K562 (cell line): ENCODE results near the gene SCG3. TPM values are rescaled to one million over a fixed set of nuclear protein-coding genes. Genes with fewer than 3 reads are reported as not detected.

Source experiments
- BDP1 ChIP-seq: IDR thresholded peaks from 3 replicates; pipeline ENCODE4 v1.6.1; 2011; ENCODE audit not compliant: insufficient read length, insufficient read depth
- BRF1 ChIP-seq: IDR thresholded peaks from 3 replicates; pipeline ENCODE4 v1.6.1; 2011; ENCODE audit warnings: borderline replicate concordance, mild to moderate bottlenecking; ENCODE audit not compliant: insufficient read length; ENCODE audit errors: extremely low read depth
- CBFA2T3 ChIP-seq: fragments of 450-650 bp; IDR thresholded peaks from 2 replicates; pipeline ENCODE4 v1.6.1; 2017
- DMBX1 ChIP-seq: fragments of 250-450 bp; sonication (Bioruptor Pico); IDR thresholded peaks from 2 replicates; pipeline ENCODE4 v1.8.0; 2022; ENCODE audit warnings: inconsistent platforms, mild to moderate bottlenecking, moderate library complexity, borderline replicate concordance
- DPF2 ChIP-seq: fragments of 450-650 bp; IDR thresholded peaks from 2 replicates; pipeline ENCODE4 v1.6.1; 2016
- KAT8 ChIP-seq: fragments of 450-650 bp; IDR thresholded peaks from 2 replicates; pipeline ENCODE4 v1.6.1; 2016; ENCODE audit warnings: low read depth, mild to moderate bottlenecking
- KDM1A ChIP-seq, 2 experiments: fragments of 450-650 bp; IDR thresholded peaks; 2 replicates each; pipeline ENCODE4 v1.6.1; 2016; ENCODE audit warnings: mild to moderate bottlenecking in 2 of 2
- L3MBTL2 ChIP-seq: fragments of 450-650 bp; IDR thresholded peaks from 2 replicates; pipeline ENCODE4 v1.6.1; 2016; ENCODE audit warnings: mild to moderate bottlenecking, moderate library complexity
- MEIS2 ChIP-seq: fragments of 450-650 bp; IDR thresholded peaks from 2 replicates; pipeline ENCODE4 v1.6.1; 2014; ENCODE audit warnings: mild to moderate bottlenecking; ENCODE audit not compliant: partially characterized antibody
- POLR2AphosphoS5 ChIP-seq: IDR thresholded peaks from 2 replicates; pipeline ENCODE4 v1.6.1; 2011; ENCODE audit warnings: mild to moderate bottlenecking, low read depth, low read length, moderate library complexity; ENCODE audit not compliant: control insufficient read depth, insufficient read depth
- POLR3G ChIP-seq: IDR thresholded peaks from 2 replicates; pipeline ENCODE4 v1.6.1; 2011; ENCODE audit not compliant: insufficient read length, insufficient replicate concordance; ENCODE audit errors: extremely low read depth
- PRPF4 ChIP-seq: fragments of 200-400 bp; formaldehyde crosslinking; IDR thresholded peaks from one replicate; pipeline ENCODE4 v1.6.1; 2017; ENCODE audit warnings: low read length, low read depth, mild to moderate bottlenecking; ENCODE audit not compliant: insufficient read depth, poor library complexity, severe bottlenecking
- SIN3A ChIP-seq, 2 experiments: fragments of 150-350 bp in 1 of 2; IDR thresholded peaks; 2 replicates each; pipeline ENCODE4 v1.6.1; 2011 to 2016; ENCODE audit warnings: borderline replicate concordance in 2 of 2, low read depth in 2 of 2, low read length in 2 of 2, mild to moderate bottlenecking in 2 of 2, moderate library complexity in 2 of 2; ENCODE audit not compliant: control insufficient read depth in 1 of 2
- SREBF2 ChIP-seq: sonication (generic); formaldehyde crosslinking; IDR thresholded peaks from 2 replicates; pipeline ENCODE4 v1.4.0; 2020; ENCODE audit warnings: mild to moderate bottlenecking, missing genetic modification reagents
- STAT5B ChIP-seq: fragments of 250-450 bp; sonication (Bioruptor Pico); IDR thresholded peaks from 2 replicates; pipeline ENCODE4 v1.8.0; 2021; ENCODE audit warnings: mild to moderate bottlenecking, inconsistent platforms
- TARDBP ChIP-seq: fragments of 450-650 bp; IDR thresholded peaks from 2 replicates; pipeline ENCODE4 v1.6.1; 2016
- ZNF316 ChIP-seq: fragments of 450-650 bp; IDR thresholded peaks from 2 replicates; pipeline ENCODE4 v1.6.1; 2016
- polyA plus RNA-seq, 8 experiments: library from polyadenylated mRNA; depleted of rRNA in 4 of 8; stranded (reverse) in 5 of 8; unstranded in 3 of 8; fragments of >200 nt; fragmentation: Nextera tagmentation in 2 of 8; fragmentation: Illumina TruSeq in 1 of 8; extraction: Ambion mirVana in 2 of 8; extraction: Trizol in 1 of 8; gene quantifications; 2 replicates each; pipeline versions ENCODE4 v1.2.1 to v1.2.3, GENCODE V29; 2011 to 2014; ENCODE audit warnings: inconsistent platforms in 1 of 8, missing spikeins in 1 of 8
- total RNA-seq, 7 experiments: library from RNA; depleted of rRNA in 6 of 7; stranded (reverse); fragments of >200 nt in 6 of 7; fragmentation: Illumina TruSeq in 2 of 7; extraction: Trizol in 2 of 7; gene quantifications; 2 replicates each; pipeline versions ENCODE4 v1.2.1 to v1.2.3, GENCODE V29; 2011 to 2021; ENCODE audit warnings: low replicate concordance in 1 of 7
- TF ChIP-seq, protein P1 (sequence below): fragments of 450-650 bp; IDR thresholded peaks from 2 replicates; pipeline ENCODE4 v1.6.1; 2016; ENCODE audit warnings: borderline replicate concordance
- TF ChIP-seq, protein P2 (sequence below): fragments of 200-800 bp; sonication (Bioruptor generic); IDR thresholded peaks from 2 replicates; pipeline ENCODE4 v1.6.1; 2016; ENCODE audit warnings: missing genetic modification characterization, missing compliant biosample characterization
- TF ChIP-seq, protein P3 (sequence below): fragments of 450-650 bp; IDR thresholded peaks from 2 replicates; pipeline ENCODE4 v1.7.1; 2018; ENCODE audit warnings: mild to moderate bottlenecking, low read depth; ENCODE audit not compliant: partially characterized antibody

SCG3 gene
- total and polyA plus RNA-seq, 9 of the 15 experiments (the other 6 are each of a cell fraction or from before 2014, with no cell fraction given), result 13.0 to 43.8 (median 21.0) TPM

DNA sequence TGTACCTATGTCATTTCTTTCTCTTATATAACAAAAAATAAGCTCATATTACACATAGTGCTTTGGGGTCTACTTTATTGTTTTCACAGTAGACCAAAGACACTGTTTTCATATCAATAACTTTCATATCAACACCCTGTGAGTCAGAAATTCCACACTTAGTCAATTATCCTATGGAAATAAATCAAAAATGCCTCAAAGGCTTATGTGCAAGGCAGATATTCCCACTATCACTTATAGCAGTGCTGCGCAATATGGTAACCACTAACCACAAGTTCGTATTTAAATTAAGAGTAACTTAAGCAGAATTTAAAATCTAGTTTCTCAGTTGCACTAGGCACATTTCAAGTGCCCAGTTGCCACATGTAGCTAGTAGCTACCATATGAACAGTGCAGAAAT is 15.9 kb downstream of the SCG3 start (continued):
- TF ChIP-seq MEIS2 (peak; percentile 95), ZNF316 (no peak), KAT8 (no peak), TARDBP (no peak), PRPF4 (no peak), POLR2AphosphoS5 (peak; percentile 39; the same call in 1 of the 2 replicates), BRF1 (no peak), BDP1 (no peak), STAT5B (CRISPR knock-in tag) (no peak), POLR3G (no peak), L3MBTL2 (no peak), DPF2 (peak; percentile 68), CBFA2T3 (peak; percentile 79), DMBX1 (CRISPR knock-in tag) (no peak), KDM1A (IDR thresholded peaks at IDR 0.05) (peak; percentile 69 to 83), SIN3A (IDR thresholded peaks at IDR 0.05; ENCODE audit: borderline replicate concordance in 2 of 2, control insufficient read depth in 1 of 2, low read depth in 2 of 2, low read length in 2 of 2) (no peak), SREBF2 (CRISPR knock-in tag) (no peak)
- TF ChIP-seq, protein P1, sequence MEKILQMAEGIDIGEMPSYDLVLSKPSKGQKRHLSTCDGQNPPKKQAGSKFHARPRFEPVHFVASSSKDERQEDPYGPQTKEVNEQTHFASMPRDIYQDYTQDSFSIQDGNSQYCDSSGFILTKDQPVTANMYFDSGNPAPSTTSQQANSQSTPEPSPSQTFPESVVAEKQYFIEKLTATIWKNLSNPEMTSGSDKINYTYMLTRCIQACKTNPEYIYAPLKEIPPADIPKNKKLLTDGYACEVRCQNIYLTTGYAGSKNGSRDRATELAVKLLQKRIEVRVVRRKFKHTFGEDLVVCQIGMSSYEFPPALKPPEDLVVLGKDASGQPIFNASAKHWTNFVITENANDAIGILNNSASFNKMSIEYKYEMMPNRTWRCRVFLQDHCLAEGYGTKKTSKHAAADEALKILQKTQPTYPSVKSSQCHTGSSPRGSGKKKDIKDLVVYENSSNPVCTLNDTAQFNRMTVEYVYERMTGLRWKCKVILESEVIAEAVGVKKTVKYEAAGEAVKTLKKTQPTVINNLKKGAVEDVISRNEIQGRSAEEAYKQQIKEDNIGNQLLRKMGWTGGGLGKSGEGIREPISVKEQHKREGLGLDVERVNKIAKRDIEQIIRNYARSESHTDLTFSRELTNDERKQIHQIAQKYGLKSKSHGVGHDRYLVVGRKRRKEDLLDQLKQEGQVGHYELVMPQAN, result no peak
- TF ChIP-seq, protein P2, sequence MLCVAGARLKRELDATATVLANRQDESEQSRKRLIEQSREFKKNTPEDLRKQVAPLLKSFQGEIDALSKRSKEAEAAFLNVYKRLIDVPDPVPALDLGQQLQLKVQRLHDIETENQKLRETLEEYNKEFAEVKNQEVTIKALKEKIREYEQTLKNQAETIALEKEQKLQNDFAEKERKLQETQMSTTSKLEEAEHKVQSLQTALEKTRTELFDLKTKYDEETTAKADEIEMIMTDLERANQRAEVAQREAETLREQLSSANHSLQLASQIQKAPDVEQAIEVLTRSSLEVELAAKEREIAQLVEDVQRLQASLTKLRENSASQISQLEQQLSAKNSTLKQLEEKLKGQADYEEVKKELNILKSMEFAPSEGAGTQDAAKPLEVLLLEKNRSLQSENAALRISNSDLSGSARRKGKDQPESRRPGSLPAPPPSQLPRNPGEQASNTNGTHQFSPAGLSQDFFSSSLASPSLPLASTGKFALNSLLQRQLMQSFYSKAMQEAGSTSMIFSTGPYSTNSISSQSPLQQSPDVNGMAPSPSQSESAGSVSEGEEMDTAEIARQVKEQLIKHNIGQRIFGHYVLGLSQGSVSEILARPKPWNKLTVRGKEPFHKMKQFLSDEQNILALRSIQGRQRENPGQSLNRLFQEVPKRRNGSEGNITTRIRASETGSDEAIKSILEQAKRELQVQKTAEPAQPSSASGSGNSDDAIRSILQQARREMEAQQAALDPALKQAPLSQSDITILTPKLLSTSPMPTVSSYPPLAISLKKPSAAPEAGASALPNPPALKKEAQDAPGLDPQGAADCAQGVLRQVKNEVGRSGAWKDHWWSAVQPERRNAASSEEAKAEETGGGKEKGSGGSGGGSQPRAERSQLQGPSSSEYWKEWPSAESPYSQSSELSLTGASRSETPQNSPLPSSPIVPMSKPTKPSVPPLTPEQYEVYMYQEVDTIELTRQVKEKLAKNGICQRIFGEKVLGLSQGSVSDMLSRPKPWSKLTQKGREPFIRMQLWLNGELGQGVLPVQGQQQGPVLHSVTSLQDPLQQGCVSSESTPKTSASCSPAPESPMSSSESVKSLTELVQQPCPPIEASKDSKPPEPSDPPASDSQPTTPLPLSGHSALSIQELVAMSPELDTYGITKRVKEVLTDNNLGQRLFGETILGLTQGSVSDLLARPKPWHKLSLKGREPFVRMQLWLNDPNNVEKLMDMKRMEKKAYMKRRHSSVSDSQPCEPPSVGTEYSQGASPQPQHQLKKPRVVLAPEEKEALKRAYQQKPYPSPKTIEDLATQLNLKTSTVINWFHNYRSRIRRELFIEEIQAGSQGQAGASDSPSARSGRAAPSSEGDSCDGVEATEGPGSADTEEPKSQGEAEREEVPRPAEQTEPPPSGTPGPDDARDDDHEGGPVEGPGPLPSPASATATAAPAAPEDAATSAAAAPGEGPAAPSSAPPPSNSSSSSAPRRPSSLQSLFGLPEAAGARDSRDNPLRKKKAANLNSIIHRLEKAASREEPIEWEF, result 0 out of 2 replicates have a peak, but pooled peaks have one; percentile 29
- TF ChIP-seq, protein P3, sequence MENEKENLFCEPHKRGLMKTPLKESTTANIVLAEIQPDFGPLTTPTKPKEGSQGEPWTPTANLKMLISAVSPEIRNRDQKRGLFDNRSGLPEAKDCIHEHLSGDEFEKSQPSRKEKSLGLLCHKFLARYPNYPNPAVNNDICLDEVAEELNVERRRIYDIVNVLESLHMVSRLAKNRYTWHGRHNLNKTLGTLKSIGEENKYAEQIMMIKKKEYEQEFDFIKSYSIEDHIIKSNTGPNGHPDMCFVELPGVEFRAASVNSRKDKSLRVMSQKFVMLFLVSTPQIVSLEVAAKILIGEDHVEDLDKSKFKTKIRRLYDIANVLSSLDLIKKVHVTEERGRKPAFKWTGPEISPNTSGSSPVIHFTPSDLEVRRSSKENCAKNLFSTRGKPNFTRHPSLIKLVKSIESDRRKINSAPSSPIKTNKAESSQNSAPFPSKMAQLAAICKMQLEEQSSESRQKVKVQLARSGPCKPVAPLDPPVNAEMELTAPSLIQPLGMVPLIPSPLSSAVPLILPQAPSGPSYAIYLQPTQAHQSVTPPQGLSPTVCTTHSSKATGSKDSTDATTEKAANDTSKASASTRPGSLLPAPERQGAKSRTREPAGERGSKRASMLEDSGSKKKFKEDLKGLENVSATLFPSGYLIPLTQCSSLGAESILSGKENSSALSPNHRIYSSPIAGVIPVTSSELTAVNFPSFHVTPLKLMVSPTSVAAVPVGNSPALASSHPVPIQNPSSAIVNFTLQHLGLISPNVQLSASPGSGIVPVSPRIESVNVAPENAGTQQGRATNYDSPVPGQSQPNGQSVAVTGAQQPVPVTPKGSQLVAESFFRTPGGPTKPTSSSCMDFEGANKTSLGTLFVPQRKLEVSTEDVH, result no peak
